Transverse colon (tissue), 3 donors: Measurements from ENCODE around the gene KRTAP10-1.
"Not testable (repeated sequence)": the region's sequence is repeated elsewhere in the genome, so short reads cannot be mapped to it uniquely, and the experiment has no call there.

Experiments used
- CTCF ChIP-seq, 5 experiments: fragments of 200-600 bp in 3 of 5; fragments of 450-650 bp in 2 of 5; sonication (generic) in 3 of 5; IDR thresholded peaks; 1 replicate in 2 of 5; 2 replicates in 3 of 5; pipeline ENCODE4 v1.5.1; 2016 to 2017; ENCODE audit warnings: antibody characterized with exemption in 5 of 5, inconsistent platforms in 3 of 5, mild to moderate bottlenecking in 2 of 5, moderate library complexity in 1 of 5
- EP300 ChIP-seq: sonication (generic); formaldehyde crosslinking; IDR thresholded peaks from one replicate; pipeline ENCODE4 v1.6.1; 2017; ENCODE audit warnings: antibody characterized with exemption, low read depth
- POLR2A ChIP-seq: fragments of 450-650 bp; IDR thresholded peaks from one replicate; pipeline ENCODE4 v1.6.1; 2016; ENCODE audit warnings: antibody characterized with exemption, mild to moderate bottlenecking, moderate library complexity

- not testable (repeated sequence) for TF ChIP-seq POLR2A; EP300; CTCF (IDR thresholded peaks at IDR 0.05)
Measured at GRCh38 chr21:44558329-44558675, 18.3 kb upstream of the KRTAP10-1 start.
